ENCODE measurements around the gene HDAC9.

DNA sequence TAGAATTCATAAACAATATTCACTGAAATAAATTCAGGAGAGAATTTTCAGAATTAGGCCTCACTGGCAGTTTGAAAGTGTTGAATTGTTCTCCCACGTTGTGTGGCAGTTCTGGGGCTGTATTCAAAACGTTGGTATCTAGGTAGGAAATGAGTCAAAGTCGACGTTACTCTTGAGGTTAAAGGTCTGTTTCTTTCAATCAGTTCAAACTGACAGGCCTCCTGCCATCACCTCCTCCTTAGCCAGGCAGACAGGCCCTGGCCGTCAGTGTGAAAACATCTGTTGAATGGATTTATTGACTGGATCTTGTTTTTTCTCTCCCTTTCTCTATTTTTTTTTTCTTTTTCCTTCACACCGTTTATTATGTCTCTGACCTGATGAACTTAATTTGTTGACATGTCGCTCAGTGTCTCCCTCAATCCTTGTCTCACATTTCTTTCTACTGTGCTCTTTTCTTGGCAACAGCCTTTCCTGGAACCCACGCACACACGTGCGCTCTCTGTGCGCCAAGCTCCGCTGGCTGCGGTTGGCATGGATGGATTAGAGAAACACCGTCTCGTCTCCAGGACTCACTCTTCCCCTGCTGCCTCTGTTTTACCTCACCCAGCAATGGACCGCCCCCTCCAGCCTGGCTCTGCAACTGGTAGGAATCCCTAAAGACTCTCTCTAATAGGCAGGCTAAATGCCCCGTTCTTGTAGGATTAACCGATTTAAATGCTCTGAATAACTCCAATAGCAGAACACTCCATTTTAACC is 231.7 kb downstream of the HDAC9 start:
- TF ChIP-seq SUZ12 (IDR thresholded peaks at IDR 0.05; ENCODE audit: extremely low read depth, insufficient read depth, insufficient read length) (no peak), YY1 (IDR thresholded peaks at IDR 0.05; ENCODE audit: insufficient read depth, insufficient read length) (no peak)
